Stimulated activated CD4-positive, alpha-beta T cell treated with anti-CD3 and anti-CD28 coated beads, TNF-alpha, amount 100 ng/mL, for 4 hours (primary cell): ENCODE measurements around the gene TSPAN6.

Experiments used
- DNase-seq, 3 experiments: peaks; one replicate each; pipeline ENCODE4 v3.0.0-alpha.2; 2020; ENCODE audit warnings: low read depth in 3 of 3

TSPAN6 gene

GRCh38 chrX:100647739-100648138 lies 11.1 kb upstream of the TSPAN6 start:
- no peak for DNase-seq

- DNase-seq: no peak
Measured at GRCh38 chrX:100647095-100647494, 10.5 kb upstream of the TSPAN6 start.

- DNase-seq: no peak
Measured at GRCh38 chrX:100645106-100645505, 8.5 kb upstream of the TSPAN6 start.

- DNase-seq: no peak
Measured at GRCh38 chrX:100643956-100644860, 7.6 kb upstream of the TSPAN6 start, which contains the start of gene SRPX2. SRPX2 (plus strand) TSS chrX:100644199; CDS start chrX:100646323, 2,124 bp downstream.

GRCh38 chrX:100643212-100643611 lies 6.6 kb upstream of the TSPAN6 start:
- no peak for DNase-seq

- no peak for DNase-seq
Measured at GRCh38 chrX:100642290-100642689, 5.7 kb upstream of the TSPAN6 start.

- no peak for DNase-seq
Measured at GRCh38 chrX:100635989-100636320, 651 bp downstream of the TSPAN6 start.

GRCh38 chrX:100635040-100635439 lies 1.6 kb downstream of the TSPAN6 start:
- no peak for DNase-seq

GRCh38 chrX:100625985-100626491 lies 10.6 kb downstream of the TSPAN6 start:
- DNase-seq: no peak

GRCh38 chrX:100623001-100623400 lies 13.6 kb downstream of the TSPAN6 start:
- DNase-seq: no peak

- DNase-seq: no peak
Measured at GRCh38 chrX:100615005-100615404, 21.6 kb downstream of the TSPAN6 start.

GRCh38 chrX:100611951-100612350 lies 24.7 kb downstream of the TSPAN6 start:
- DNase-seq: no peak

GRCh38 chrX:100609591-100609990 lies 27.0 kb downstream of the TSPAN6 start:
- no peak for DNase-seq

GRCh38 chrX:100606753-100607152 lies 29.9 kb downstream of the TSPAN6 start:
- DNase-seq: no peak

- DNase-seq: no peak
Measured at GRCh38 chrX:100600758-100601157, 35.8 kb downstream of the TSPAN6 start.

GRCh38 chrX:100600340-100600739 lies 36.3 kb downstream of the TSPAN6 start:
- no peak for DNase-seq

- no peak for DNase-seq
Measured at GRCh38 chrX:100599456-100599855, 37.1 kb downstream of the TSPAN6 start.

- no peak for DNase-seq
Measured at GRCh38 chrX:100596601-100597000, 40.0 kb downstream of the TSPAN6 start.

- DNase-seq: no peak
Measured at GRCh38 chrX:100593581-100593980, 43.0 kb downstream of the TSPAN6 start.

GRCh38 chrX:100593126-100593525 lies 43.5 kb downstream of the TSPAN6 start:
- no peak for DNase-seq

GRCh38 chrX:100591256-100592051 lies 45.2 kb downstream of the TSPAN6 start:
- no peak for DNase-seq

GRCh38 chrX:100587861-100588260 lies 48.7 kb downstream of the TSPAN6 start:
- no peak for DNase-seq

- no peak for DNase-seq
Measured at GRCh38 chrX:100586747-100587146, 49.9 kb downstream of the TSPAN6 start.
